ENCODE data around the gene TSPAN9. TPM values are rescaled to one million over a fixed set of nuclear protein-coding genes. Genes with fewer than 3 reads are reported as not detected.

Gene TSPAN9
- total RNA-seq, 1 experiment from 2014 or later: 7.7 TPM

DNA sequence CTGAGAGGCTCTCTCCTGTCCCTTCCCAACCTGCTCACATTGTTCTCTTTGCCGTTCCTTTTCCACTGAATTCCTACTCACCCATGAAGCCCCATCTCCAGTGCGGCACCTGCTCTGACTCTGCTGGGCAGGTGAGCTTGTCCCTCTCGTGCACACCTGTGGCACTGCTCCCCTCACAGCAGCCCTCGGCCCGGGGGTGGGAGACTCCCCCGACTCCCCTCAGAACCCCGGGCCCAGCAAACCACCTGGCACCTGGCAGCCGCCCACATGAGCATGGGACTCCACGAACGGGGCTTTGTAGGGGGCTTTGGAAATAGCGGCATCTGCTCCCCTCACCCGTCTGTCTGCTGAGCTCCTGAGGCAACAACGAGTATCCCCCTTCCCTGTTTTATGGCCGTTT is 251.4 kb downstream of the TSPAN9 start:
- ATAC-seq (no peak), DNase-seq (ENCODE audit: low read depth, low spot score) (no peak)
- Histone ChIP-seq H3K27ac (ENCODE audit: low read length) (no peak overlapping the region), H3K4me1 (ENCODE audit: control insufficient read depth, insufficient read depth, low read length) (no peaks in the 10 kb centered on the region), H3K27me3 (ENCODE audit: control insufficient read depth, insufficient read depth, low read length) (no peaks in the 10 kb centered on the region), H3K4me3 (ENCODE audit: low read depth in 2 of 2, low read length in 2 of 2) (no peak overlapping the region), H3K9me3 (ENCODE audit: control insufficient read depth, insufficient read depth, low read depth, low read length) (no peaks in the 10 kb centered on the region), H3K36me3 (ENCODE audit: control insufficient read depth, insufficient read depth, low read length) (no peaks in the 10 kb centered on the region)
- no TSS peak for BruUV-seq (replicated peaks)
- in situ Hi-C loops (cut with HindIII; ENCODE audit: low pct_unique_long_range_greater_than_20kb, low sequenced_read_pairs) (no loop called here), intact Hi-C loops (cut with micrococcal nuclease; ENCODE audit: unreplicated experiment) (no loop called here)
- CTCF ChIA-PET: no interaction called here
- TF ChIP-seq SIN3A (IDR thresholded peaks at IDR 0.05; ENCODE audit: borderline replicate concordance, insufficient read depth, low read depth, low read length): no peak
- TF ChIP-seq CTCF (IDR thresholded peaks at IDR 0.05): no peak
- TF ChIP-seq TCF7L2 (IDR thresholded peaks at IDR 0.05; ENCODE audit: low read depth, low read length): no peak
- TF ChIP-seq POLR2AphosphoS5 (IDR thresholded peaks at IDR 0.05; ENCODE audit: low read depth, low read length): no peak
- TF ChIP-seq REST (IDR thresholded peaks at IDR 0.05; ENCODE audit: insufficient read depth in 1 of 2, low read depth in 2 of 2, low read length in 1 of 2): no peak
- POLR2A ChIA-PET: no interaction called here

DNA sequence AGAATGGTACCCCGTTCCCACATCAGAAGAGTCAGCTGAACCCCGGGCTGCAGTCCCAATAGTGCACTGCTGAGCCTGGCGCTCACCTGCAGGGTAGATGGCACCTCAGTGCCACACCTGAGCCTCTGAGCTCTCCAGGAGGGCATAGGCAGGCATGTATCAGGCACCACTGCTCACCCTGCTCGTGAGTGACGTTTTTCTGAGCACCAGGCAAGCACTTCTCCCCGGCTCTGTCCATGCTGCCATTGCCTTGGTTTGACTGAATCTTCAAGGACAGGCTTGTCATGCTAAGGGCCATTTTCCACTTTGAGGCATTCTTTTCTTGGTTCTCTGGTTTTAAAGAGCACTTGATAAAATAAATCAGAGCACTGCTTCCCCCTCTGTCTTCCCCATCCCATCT is 252.2 kb downstream of the TSPAN9 start:
- Histone ChIP-seq H3K4me3 (ENCODE audit: low read depth in 2 of 2, low read length in 2 of 2) (no peak overlapping the region), H3K27ac (ENCODE audit: low read length) (no peak overlapping the region), H3K27me3 (ENCODE audit: control insufficient read depth, insufficient read depth, low read length) (no peaks in the 10 kb centered on the region), H3K4me1 (ENCODE audit: control insufficient read depth, insufficient read depth, low read length) (no peaks in the 10 kb centered on the region), H3K36me3 (ENCODE audit: control insufficient read depth, insufficient read depth, low read length) (no peaks in the 10 kb centered on the region), H3K9me3 (ENCODE audit: control insufficient read depth, insufficient read depth, low read depth, low read length) (no peaks in the 10 kb centered on the region)
- TF ChIP-seq SIN3A (IDR thresholded peaks at IDR 0.05; ENCODE audit: borderline replicate concordance, insufficient read depth, low read depth, low read length) (no peak), TCF7L2 (IDR thresholded peaks at IDR 0.05; ENCODE audit: low read depth, low read length) (no peak), CTCF (IDR thresholded peaks at IDR 0.05) (no peak), REST (IDR thresholded peaks at IDR 0.05; ENCODE audit: insufficient read depth in 1 of 2, low read depth in 2 of 2, low read length in 1 of 2) (no peak)
- ChIA-PET CTCF (no interaction called here), POLR2A (no interaction called here)
- no TSS peak for BruUV-seq (replicated peaks)
- in situ Hi-C loops (cut with HindIII; ENCODE audit: low pct_unique_long_range_greater_than_20kb, low sequenced_read_pairs) (no loop called here), intact Hi-C loops (cut with micrococcal nuclease; ENCODE audit: unreplicated experiment) (no loop called here)
- ATAC-seq (no peak), DNase-seq (ENCODE audit: low read depth, low spot score) (no peak)
